Adrenal gland (tissue), 12 donors: Measurements from ENCODE around the gene TRIO. TPM values are rescaled to one million over a fixed set of nuclear protein-coding genes. Genes with fewer than 3 reads are reported as not detected.

Source experiments
- DNase-seq, 7 donors: peaks; one replicate each; pipeline ENCODE4 v3.0.0-alpha.2; 2019 to 2020
- H3K27ac ChIP-seq, 5 donors: fragments of 200-600 bp; sonication (generic) in 4 of 5; 1 replicate in 3 of 5; 2 replicates in 2 of 5; pipeline versions ENCODE4 v1.5.1 to v1.8.0; 2016 to 2020; ENCODE audit warnings: mild to moderate bottlenecking in 1 of 5
- H3K27me3 ChIP-seq: fragments of 200-600 bp; 2 replicates; pipeline ENCODE4 v1.8.0; 2021
- H3K36me3 ChIP-seq, 2 donors: fragments of 200-600 bp; replicated peaks in 1 of 2; 1 replicate in 1 of 2; 2 replicates in 1 of 2; pipeline versions ENCODE4 v1.5.1 to v1.8.0; 2018 to 2022
- H3K4me1 ChIP-seq, 2 donors: fragments of 200-600 bp; replicated peaks in 1 of 2; 1 replicate in 1 of 2; 2 replicates in 1 of 2; pipeline versions ENCODE4 v1.5.1 to v1.8.0; 2018 to 2021
- H3K4me3 ChIP-seq, 4 donors: fragments of 200-600 bp; sonication (generic) in 3 of 4; one replicate each; pipeline ENCODE4 v1.5.1; 2016 to 2018
- H3K9me3 ChIP-seq, 3 donors: fragments of 200-600 bp; sonication (generic) in 1 of 3; replicated peaks in 1 of 3; 1 replicate in 2 of 3; 2 replicates in 1 of 3; pipeline versions ENCODE4 v1.5.1 to v1.8.0; 2016 to 2021
- POLR2A ChIP-seq, 2 donors: fragments of 450-650 bp; IDR thresholded peaks; one replicate each; pipeline ENCODE4 v1.6.1; 2017; ENCODE audit warnings: antibody characterized with exemption in 2 of 2, mild to moderate bottlenecking in 2 of 2, moderate library complexity in 1 of 2
- WGBS, 4 donors: extraction: QIAGEN DNeasy Blood & Tissue Kit in 2 of 4; methylation state at CpG; one replicate each; pipeline versions ENCODE4 v1.1.5 to v1.1.7; 2013 to 2017; 5-methylcytosine and 5-hydroxymethylcytosine counted together
- intact Hi-C, 2 donors: fragments of 100-400 bp; cut with DNase I; formaldehyde crosslinking; loops; one replicate each; pipeline versions ENCODE4 v1.14.1 to v1.15.0; 2022 to 2023
- polyA plus RNA-seq, 3 donors: library from polyadenylated mRNA; stranded (reverse); fragments of 200-250 nt in 2 of 3; fragments of 350-450 nt in 1 of 3; fragmentation: Illumina TruSeq in 1 of 3; extraction: RNeasy Lipid Tissue Mini Kit (QIAGEN cat#74804) in 1 of 3; gene quantifications; one replicate each; pipeline ENCODE4 v1.2.3, GENCODE V29; 2013 to 2014
- total RNA-seq, 9 donors: library from RNA; depleted of rRNA in 4 of 9; stranded (reverse); fragments of >200 nt in 4 of 9; fragments of 120-200 nt in 1 of 9; fragmentation: NEBNext Ultra II Directional in 1 of 9; extraction: Animal tissue kit (Norgen Biotek cat#: 25700) in 1 of 9; gene quantifications; one replicate each; pipeline versions ENCODE4 v1.1.0 to v1.2.4, GENCODE V29; 2013 to 2023
- TF ChIP-seq, protein P1 (sequence below), 6 experiments: fragments of 450-650 bp in 4 of 6; fragments of 200-600 bp in 2 of 6; sonication (generic) in 1 of 6; IDR thresholded peaks; 1 replicate in 5 of 6; 2 replicates in 1 of 6; pipeline versions ENCODE4 v1.5.1 to v1.8.0; 2016 to 2021; ENCODE audit warnings: antibody characterized with exemption in 6 of 6, mild to moderate bottlenecking in 2 of 6, moderate library complexity in 1 of 6
- donor health status: healthy with polysubstance abuse.
- donor health status: Bipolar disorder and iron deficiency.
- donor health status: DM: yes; HTN: yes; CAD: no.
- donor health status: DM: no; HTN: no; CAD: no.
- donor health status: DM: no; HTN: no; CAD: no.
- donor health status: DM: yes; HTN: yes; CAD: no.

The TRIO gene
- total and polyA plus RNA-seq, 12 donors = 27.3 to 109 (median 72.4) TPM

DNA sequence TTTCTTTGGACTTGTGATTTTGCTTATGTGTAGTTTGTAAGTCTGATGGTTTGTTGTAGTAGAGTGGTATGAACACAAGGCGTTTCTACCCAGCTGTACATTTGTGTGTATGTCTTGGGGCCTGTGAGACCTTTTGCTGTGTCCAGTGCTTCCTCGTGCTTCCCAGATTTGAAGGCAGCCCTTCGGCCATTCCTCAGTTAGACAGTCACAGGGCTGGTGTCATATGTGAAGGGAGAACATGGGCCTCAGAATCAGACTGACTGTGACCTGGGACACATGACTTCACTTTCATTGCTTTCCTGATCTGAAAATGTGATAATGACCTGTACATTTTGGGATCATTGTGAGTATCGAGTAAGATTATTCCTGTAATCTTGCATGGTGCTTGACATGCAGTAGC, 140.0 kb downstream of the TRIO start:
- WGBS, 4 donors = 89 to 99% (median 93%) methylated on average over 4 of the region's 4 CpGs
- no peak overlapping the region for H3K27ac ChIP-seq
- H3K36me3 ChIP-seq = no peaks in the 10 kb centered on the region
- intact Hi-C loops = no loop called here
- TF ChIP-seq POLR2A (IDR thresholded peaks at IDR 0.05) = no peak
- TF ChIP-seq, protein P1, sequence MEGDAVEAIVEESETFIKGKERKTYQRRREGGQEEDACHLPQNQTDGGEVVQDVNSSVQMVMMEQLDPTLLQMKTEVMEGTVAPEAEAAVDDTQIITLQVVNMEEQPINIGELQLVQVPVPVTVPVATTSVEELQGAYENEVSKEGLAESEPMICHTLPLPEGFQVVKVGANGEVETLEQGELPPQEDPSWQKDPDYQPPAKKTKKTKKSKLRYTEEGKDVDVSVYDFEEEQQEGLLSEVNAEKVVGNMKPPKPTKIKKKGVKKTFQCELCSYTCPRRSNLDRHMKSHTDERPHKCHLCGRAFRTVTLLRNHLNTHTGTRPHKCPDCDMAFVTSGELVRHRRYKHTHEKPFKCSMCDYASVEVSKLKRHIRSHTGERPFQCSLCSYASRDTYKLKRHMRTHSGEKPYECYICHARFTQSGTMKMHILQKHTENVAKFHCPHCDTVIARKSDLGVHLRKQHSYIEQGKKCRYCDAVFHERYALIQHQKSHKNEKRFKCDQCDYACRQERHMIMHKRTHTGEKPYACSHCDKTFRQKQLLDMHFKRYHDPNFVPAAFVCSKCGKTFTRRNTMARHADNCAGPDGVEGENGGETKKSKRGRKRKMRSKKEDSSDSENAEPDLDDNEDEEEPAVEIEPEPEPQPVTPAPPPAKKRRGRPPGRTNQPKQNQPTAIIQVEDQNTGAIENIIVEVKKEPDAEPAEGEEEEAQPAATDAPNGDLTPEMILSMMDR (IDR thresholded peaks at IDR 0.05) = no peak
- no peaks in the 10 kb centered on the region for H3K4me1 ChIP-seq
- no peak for DNase-seq
- no peaks in the 10 kb centered on the region for H3K27me3 ChIP-seq
- no peaks in the 10 kb centered on the region for H3K9me3 ChIP-seq
- H3K4me3 ChIP-seq = no peak overlapping the region

GRCh38 chr5:14284392-14285148, 141.4 kb downstream of the TRIO start:
- Histone ChIP-seq H3K36me3 (no peaks in the 10 kb centered on the region), H3K9me3 (no peaks in the 10 kb centered on the region), H3K27ac (no peak overlapping the region), H3K27me3 (no peaks in the 10 kb centered on the region), H3K4me3 (no peak overlapping the region), H3K4me1 (no peaks in the 10 kb centered on the region)
- WGBS, 4 donors = 90 to 94% (median 92%) methylated on average over 11 to 12 of the region's 12 CpGs
- TF ChIP-seq POLR2A (IDR thresholded peaks at IDR 0.05) = no peak
- TF ChIP-seq, protein P1 (IDR thresholded peaks at IDR 0.05) = no peak
- intact Hi-C loops = no loop called here
- DNase-seq = no peak

DNA sequence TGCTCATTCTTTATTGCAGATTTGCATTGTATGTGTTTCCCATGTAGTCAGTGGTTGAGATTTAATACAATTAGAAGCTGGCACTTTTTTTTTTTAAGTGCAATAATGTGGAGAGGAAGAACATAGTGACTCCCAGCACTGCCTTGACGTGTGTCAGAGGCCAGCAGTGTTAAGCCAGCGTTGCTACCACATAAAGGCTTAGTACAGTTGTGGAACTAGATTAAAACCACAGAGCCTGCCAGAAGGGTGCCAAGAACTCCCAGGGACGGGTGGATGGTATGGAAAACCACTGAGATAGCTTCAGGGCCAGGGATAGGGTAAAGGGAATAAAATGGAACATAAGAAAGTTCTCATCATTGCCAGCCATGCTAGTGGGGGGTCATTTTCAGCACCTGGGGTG, 142.9 kb downstream of the TRIO start:
- no peaks in the 10 kb centered on the region for H3K4me1 ChIP-seq
- intact Hi-C loops = no loop called here
- H3K27ac ChIP-seq = no peak overlapping the region
- 81 to 87% (median 84%) methylated on average over 3 of the region's 3 CpGs for WGBS, 4 donors
- DNase-seq = no peak
- no peaks in the 10 kb centered on the region for H3K27me3 ChIP-seq
- H3K9me3 ChIP-seq = no peaks in the 10 kb centered on the region
- no peaks in the 10 kb centered on the region for H3K36me3 ChIP-seq
- no peak overlapping the region for H3K4me3 ChIP-seq
- TF ChIP-seq, protein P1 (IDR thresholded peaks at IDR 0.05) = no peak
- no peak for TF ChIP-seq POLR2A (IDR thresholded peaks at IDR 0.05)

DNA sequence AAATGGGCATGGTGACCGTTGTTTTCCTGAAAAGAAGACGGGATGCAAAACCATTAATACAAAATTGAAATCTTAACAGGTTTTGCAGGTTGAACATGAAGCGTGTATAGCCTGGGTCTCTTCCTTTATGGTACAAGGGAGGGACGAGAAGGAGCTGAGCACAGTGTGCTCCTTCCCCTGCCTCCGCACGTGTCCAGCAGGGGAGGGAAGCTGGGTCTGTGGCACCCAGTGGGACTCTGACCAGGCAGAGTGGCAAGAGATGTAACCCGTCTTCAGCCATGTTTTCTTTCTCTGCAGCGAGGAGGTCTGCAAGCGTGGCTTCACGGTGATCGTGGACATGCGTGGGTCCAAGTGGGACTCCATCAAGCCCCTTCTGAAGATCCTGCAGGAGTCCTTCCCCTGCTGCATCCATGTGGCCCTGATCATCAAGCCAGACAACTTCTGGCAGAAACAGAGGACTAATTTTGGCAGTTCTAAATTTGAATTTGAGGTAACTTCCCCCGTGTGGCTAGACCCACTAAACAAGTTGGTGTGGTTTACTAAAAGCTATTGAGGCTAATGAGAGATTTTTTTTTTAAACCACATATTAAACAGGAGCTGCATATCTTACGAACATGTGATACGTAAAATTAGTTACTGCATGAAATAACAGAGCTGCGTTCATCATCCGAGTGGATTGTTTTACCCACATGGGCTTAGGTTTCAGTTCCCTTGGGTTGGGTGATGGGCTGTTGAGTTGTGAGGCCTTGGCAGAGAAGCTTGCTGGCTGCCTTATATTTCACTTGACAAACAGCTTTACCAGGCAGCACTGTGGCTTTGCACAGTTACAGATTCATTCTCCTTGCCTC, 143.7 kb downstream of the TRIO start:
- TF ChIP-seq, protein P1 (IDR thresholded peaks at IDR 0.05) = no peak
- no peak for TF ChIP-seq POLR2A (IDR thresholded peaks at IDR 0.05)
- H3K4me1 ChIP-seq = no peaks in the 10 kb centered on the region
- H3K9me3 ChIP-seq = no peaks in the 10 kb centered on the region
- 86 to 94% (median 93%) methylated on average over 15 to 17 of the region's 17 CpGs for WGBS, 4 donors
- no peaks in the 10 kb centered on the region for H3K27me3 ChIP-seq
- DNase-seq = no peak
- H3K27ac ChIP-seq = no peak overlapping the region
- H3K36me3 ChIP-seq = no peaks in the 10 kb centered on the region
- intact Hi-C loops = no loop called here
- no peak overlapping the region for H3K4me3 ChIP-seq
